GM12878 (cell line): ENCODE measurements around the gene RGS2. TPM values are rescaled to one million over a fixed set of nuclear protein-coding genes. Genes with fewer than 3 reads are reported as not detected.

Source experiments
- ATAC-seq: fragments of 200-7000 bp; cut with Tn5 transposase; 3 replicates; pipeline ENCODE4 v1.9.1; 2020; ENCODE audit warnings: mild to moderate bottlenecking, moderate library complexity
- BruUV-seq: library from RNA; stranded (reverse); fragments of 400-500 nt; replicated peaks from 2 replicates; lab custom pipeline; 2021; lab: Mats Ljungman, UMichigan
- CTCF ChIA-PET: fragments of 300-600 bp; sonication (Branson Sonifier 250); formaldehyde crosslinking; extraction: SDS; loops from one replicate; lab custom pipeline; 2021; ENCODE audit warnings: inconsistent platforms; lab: Yijun Ruan, JAX
- POLR2A ChIA-PET: fragments of 350-600 bp; formaldehyde crosslinking; extraction: SDS; loops from one replicate; lab custom pipeline; 2021; ENCODE audit warnings: inconsistent platforms; lab: Charles Lee
- RAD21 ChIA-PET: fragments of 300-600 bp; sonication (Branson Sonifier 250); formaldehyde crosslinking; loops from one replicate; lab custom pipeline; 2023; ENCODE audit warnings: antibody characterized with exemption; ENCODE audit not compliant: unreplicated experiment; lab: Charles Lee
- SMC1A ChIA-PET: fragments of 300-600 bp; sonication (Branson Sonifier 250); formaldehyde crosslinking; loops from one replicate; lab custom pipeline; 2023; ENCODE audit not compliant: unreplicated experiment, uncharacterized antibody; lab: Charles Lee
- DNase-seq: peaks from one replicate; pipeline ENCODE4 v3.0.0-alpha.2; 2011; ENCODE audit warnings: low read depth, low spot score
- FAIRE-seq: peaks from 3 replicates; lab custom pipeline; 2011; peaks lifted over from hg19 to GRCh38; lab: Jason Lieb, UNC
- H2AFZ ChIP-seq: 2 replicates; pipeline ENCODE4 v1.6.0; 2011; ENCODE audit warnings: low read depth, low read length, control low read depth; ENCODE audit not compliant: control insufficient read depth
- H3K27ac ChIP-seq: 2 replicates; pipeline ENCODE4 v1.5.1; 2011; ENCODE audit warnings: control low read depth; ENCODE audit not compliant: control insufficient read depth, insufficient read depth
- H3K27me3 ChIP-seq, 2 experiments: replicated peaks in 1 of 2; 2 replicates each; pipeline versions ENCODE4 v1.6.0 to v1.6.1; 2011; ENCODE audit warnings: low read length in 1 of 2; ENCODE audit not compliant: control insufficient read depth in 2 of 2, insufficient read depth in 2 of 2
- H3K36me3 ChIP-seq, 2 experiments: 2 replicates each; pipeline ENCODE4 v1.5.1; 2011; ENCODE audit warnings: low read length in 1 of 2; ENCODE audit not compliant: control insufficient read depth in 2 of 2, insufficient read depth in 2 of 2
- H3K4me1 ChIP-seq: 2 replicates; pipeline ENCODE4 v1.6.1; 2011; ENCODE audit warnings: mild to moderate bottlenecking, low read length, moderate library complexity, mixed read lengths; ENCODE audit not compliant: control insufficient read depth, insufficient read depth
- H3K4me2 ChIP-seq: 2 replicates; pipeline ENCODE4 v1.6.0; 2011; ENCODE audit warnings: control low read depth; ENCODE audit not compliant: control insufficient read depth, insufficient read depth
- H3K4me3 ChIP-seq: fragments of 200-600 bp; sonication (generic); 2 replicates; pipeline ENCODE4 v1.5.1; 2016
- H3K79me2 ChIP-seq: 2 replicates; pipeline ENCODE4 v1.6.0; 2011; ENCODE audit warnings: low read length; ENCODE audit not compliant: control insufficient read depth, insufficient read depth
- H3K9ac ChIP-seq: 2 replicates; pipeline ENCODE4 v1.8.0; 2011; ENCODE audit warnings: low read length, control low read depth, mixed read lengths; ENCODE audit not compliant: control insufficient read depth, insufficient read depth
- H3K9me3 ChIP-seq: replicated peaks from 3 replicates; pipeline ENCODE4 v1.5.1; 2011; ENCODE audit warnings: mild to moderate bottlenecking, low read length; ENCODE audit not compliant: control insufficient read depth, insufficient read depth
- H4K20me1 ChIP-seq: 2 replicates; pipeline ENCODE4 v1.6.0; 2011; ENCODE audit not compliant: control insufficient read depth, insufficient read depth
- ASH2L ChIP-seq: fragments of 300-600, 200-600 bp; sonication (generic); IDR thresholded peaks from 2 replicates; pipeline ENCODE4 v1.6.1; 2017; ENCODE audit warnings: low read depth, mild to moderate bottlenecking, borderline replicate concordance
- FOS ChIP-seq: IDR thresholded peaks from 3 replicates; pipeline ENCODE4 v1.6.1; 2011; ENCODE audit warnings: borderline replicate concordance; ENCODE audit not compliant: insufficient read length; ENCODE audit errors: extremely low read depth
- IRF4 ChIP-seq: IDR thresholded peaks from 2 replicates; pipeline ENCODE4 v1.6.1; 2011; ENCODE audit warnings: low read depth, low read length
- KAT2A ChIP-seq: conservative IDR thresholded peaks from 2 replicates; pipeline ENCODE4 v1.6.1; 2011; ENCODE audit warnings: low read depth, low read length; ENCODE audit not compliant: control insufficient read depth
- NFYB ChIP-seq: IDR thresholded peaks from 2 replicates; pipeline ENCODE4 v1.6.1; 2011; ENCODE audit warnings: low read depth, mild to moderate bottlenecking, low read length, improper control_type of control experiment, moderate library complexity; ENCODE audit not compliant: insufficient read depth
- RFX5 ChIP-seq: IDR thresholded peaks from 2 replicates; pipeline ENCODE4 v1.6.1; 2011; ENCODE audit warnings: low read depth, low read length, improper control_type of control experiment
- SP1 ChIP-seq: IDR thresholded peaks from one replicate; pipeline ENCODE4 v1.6.1; 2011; ENCODE audit warnings: low read depth, low read length
- SRF ChIP-seq, 2 experiments: IDR thresholded peaks; 2 replicates each; pipeline ENCODE4 v1.6.1; 2011; ENCODE audit warnings: low read depth in 2 of 2, low read length in 2 of 2, mild to moderate bottlenecking in 1 of 2, moderate library complexity in 1 of 2
- TAF1 ChIP-seq: IDR thresholded peaks from 2 replicates; pipeline ENCODE4 v1.6.1; 2011; ENCODE audit warnings: mild to moderate bottlenecking, low read depth, low read length, borderline replicate concordance
- ZSCAN29 ChIP-seq: fragments of 450-650 bp; IDR thresholded peaks from 2 replicates; pipeline ENCODE4 v1.6.1; 2017; ENCODE audit warnings: mild to moderate bottlenecking, moderate library complexity
- WGBS: methylation state at CpG from one replicate; pipeline ENCODE4 v1.1.6; 2016; ENCODE audit warnings: low lambda C conversion rate; ENCODE audit not compliant: insufficient replicate concordance, insufficient coverage; ENCODE audit errors: missing lambda C conversion rate; 5-methylcytosine and 5-hydroxymethylcytosine counted together
- in situ Hi-C: fragments of 300-500 bp; cut with MboI; formaldehyde crosslinking; loops from 9 replicates; pipeline ENCODE4 v1.14.3; 2018; ENCODE audit warnings: mixed read lengths
- intact Hi-C: fragments of 100-400 bp; cut with micrococcal nuclease; formaldehyde crosslinking; loops from one replicate; pipeline ENCODE4 v1.14.2; 2022; ENCODE audit not compliant: unreplicated experiment
- polyA plus RNA-seq, 11 experiments: library from polyadenylated mRNA; depleted of rRNA in 4 of 11; unstranded in 6 of 11; stranded (reverse) in 5 of 11; fragments of >200 nt; fragmentation: Nextera tagmentation in 4 of 11; fragmentation: Illumina TruSeq in 1 of 11; extraction: Ambion mirVana in 4 of 11; extraction: Trizol in 1 of 11; gene quantifications; 1 replicate in 1 of 11; 2 replicates in 10 of 11; pipeline versions ENCODE4 v1.2.1 to v1.2.3, GENCODE V29; 2011 to 2016; ENCODE audit warnings: inconsistent platforms in 2 of 11, missing spikeins in 2 of 11, low read depth in 1 of 11
- total RNA-seq, 4 experiments: library from RNA; depleted of rRNA in 3 of 4; stranded (reverse); fragments of >200 nt in 3 of 4; fragmentation: Illumina TruSeq in 1 of 4; extraction: Trizol in 1 of 4; gene quantifications; 2 replicates each; pipeline versions ENCODE4 v1.2.1 to v1.2.3, GENCODE V29; 2013 to 2021
- TF ChIP-seq, protein P1 (sequence below): IDR thresholded peaks from 2 replicates; pipeline ENCODE4 v1.6.1; 2012; ENCODE audit warnings: low read depth, low read length, improper control_type of control experiment
- TF ChIP-seq, protein P2 (sequence below): fragments of 450-650 bp; conservative IDR thresholded peaks from 2 replicates; pipeline ENCODE4 v1.6.1; 2017; ENCODE audit warnings: mild to moderate bottlenecking, moderate library complexity
- TF ChIP-seq, protein P3 (sequence below): fragments of 450-650 bp; IDR thresholded peaks from 2 replicates; pipeline ENCODE4 v1.6.1; 2017; ENCODE audit warnings: mild to moderate bottlenecking, moderate library complexity
- TF ChIP-seq, protein P4 (sequence below): IDR thresholded peaks from 2 replicates; pipeline ENCODE4 v1.6.1; 2012; ENCODE audit warnings: low read length, inconsistent platforms

Gene RGS2
- total and polyA plus RNA-seq, 10 of the 15 experiments (the other 5 are each of a cell fraction or from before 2014, with no cell fraction given), result 0.27 to 2.3 (median 0.98) TPM

DNA sequence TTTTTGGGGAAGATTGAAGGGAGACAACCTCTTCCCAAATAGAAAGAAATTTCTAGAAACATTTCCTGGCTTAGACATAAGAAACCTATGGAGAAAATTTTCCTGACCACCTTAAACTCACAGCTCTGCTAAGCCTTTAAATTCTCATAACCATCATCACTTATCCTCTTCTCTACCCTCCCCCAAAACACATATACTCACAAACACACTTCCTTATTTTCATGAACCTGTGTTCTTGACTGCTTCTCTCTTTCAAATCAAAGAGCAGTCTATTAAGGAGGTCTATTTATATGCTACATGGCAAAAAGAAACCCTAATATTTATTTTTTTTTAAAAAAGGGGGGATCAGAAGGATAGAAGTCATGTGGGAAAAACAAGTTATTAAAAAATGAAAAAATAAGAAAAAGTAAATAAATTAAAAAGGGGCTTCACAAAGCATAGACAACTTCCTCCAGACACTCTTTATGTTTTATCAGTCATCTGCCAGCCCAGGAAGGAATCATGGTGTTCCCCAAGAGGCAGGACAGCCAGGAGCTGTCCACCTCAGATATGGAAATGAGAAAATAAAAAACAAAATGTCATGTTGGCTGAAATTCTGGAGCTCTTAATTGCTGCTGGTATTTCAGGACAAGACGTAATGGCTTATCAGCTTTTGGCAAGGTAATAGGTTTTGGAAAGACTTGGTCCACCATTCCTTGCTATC, 12.8 kb upstream of the RGS2 start:
- RAD21 ChIA-PET, result no interaction called here
- DNase-seq (no peak), ATAC-seq (no peak), FAIRE-seq (no peak)
- CTCF ChIA-PET, result interaction anchor here (0.9 to 3.1 kb wide), 3 partner anchors 12 to 322 kb away, joined by 3 to 15 read pairs (median 3); partner anchors contain the start of gene RGS2
- TF ChIP-seq FOS (no peak), IRF4 (no peak), SRF (IDR thresholded peaks at IDR 0.05; ENCODE audit: low read depth in 2 of 2, low read length in 2 of 2) (no peak), ZSCAN29 (no peak), RFX5 (no peak), KAT2A (no peak), NFYB (no peak), SP1 (no peak), ASH2L (no peak), TAF1 (no peak)
- TF ChIP-seq, protein P1, sequence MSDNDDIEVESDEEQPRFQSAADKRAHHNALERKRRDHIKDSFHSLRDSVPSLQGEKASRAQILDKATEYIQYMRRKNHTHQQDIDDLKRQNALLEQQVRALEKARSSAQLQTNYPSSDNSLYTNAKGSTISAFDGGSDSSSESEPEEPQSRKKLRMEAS, result no peak
- TF ChIP-seq, protein P2, sequence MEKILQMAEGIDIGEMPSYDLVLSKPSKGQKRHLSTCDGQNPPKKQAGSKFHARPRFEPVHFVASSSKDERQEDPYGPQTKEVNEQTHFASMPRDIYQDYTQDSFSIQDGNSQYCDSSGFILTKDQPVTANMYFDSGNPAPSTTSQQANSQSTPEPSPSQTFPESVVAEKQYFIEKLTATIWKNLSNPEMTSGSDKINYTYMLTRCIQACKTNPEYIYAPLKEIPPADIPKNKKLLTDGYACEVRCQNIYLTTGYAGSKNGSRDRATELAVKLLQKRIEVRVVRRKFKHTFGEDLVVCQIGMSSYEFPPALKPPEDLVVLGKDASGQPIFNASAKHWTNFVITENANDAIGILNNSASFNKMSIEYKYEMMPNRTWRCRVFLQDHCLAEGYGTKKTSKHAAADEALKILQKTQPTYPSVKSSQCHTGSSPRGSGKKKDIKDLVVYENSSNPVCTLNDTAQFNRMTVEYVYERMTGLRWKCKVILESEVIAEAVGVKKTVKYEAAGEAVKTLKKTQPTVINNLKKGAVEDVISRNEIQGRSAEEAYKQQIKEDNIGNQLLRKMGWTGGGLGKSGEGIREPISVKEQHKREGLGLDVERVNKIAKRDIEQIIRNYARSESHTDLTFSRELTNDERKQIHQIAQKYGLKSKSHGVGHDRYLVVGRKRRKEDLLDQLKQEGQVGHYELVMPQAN, result no peak
- TF ChIP-seq, protein P3, sequence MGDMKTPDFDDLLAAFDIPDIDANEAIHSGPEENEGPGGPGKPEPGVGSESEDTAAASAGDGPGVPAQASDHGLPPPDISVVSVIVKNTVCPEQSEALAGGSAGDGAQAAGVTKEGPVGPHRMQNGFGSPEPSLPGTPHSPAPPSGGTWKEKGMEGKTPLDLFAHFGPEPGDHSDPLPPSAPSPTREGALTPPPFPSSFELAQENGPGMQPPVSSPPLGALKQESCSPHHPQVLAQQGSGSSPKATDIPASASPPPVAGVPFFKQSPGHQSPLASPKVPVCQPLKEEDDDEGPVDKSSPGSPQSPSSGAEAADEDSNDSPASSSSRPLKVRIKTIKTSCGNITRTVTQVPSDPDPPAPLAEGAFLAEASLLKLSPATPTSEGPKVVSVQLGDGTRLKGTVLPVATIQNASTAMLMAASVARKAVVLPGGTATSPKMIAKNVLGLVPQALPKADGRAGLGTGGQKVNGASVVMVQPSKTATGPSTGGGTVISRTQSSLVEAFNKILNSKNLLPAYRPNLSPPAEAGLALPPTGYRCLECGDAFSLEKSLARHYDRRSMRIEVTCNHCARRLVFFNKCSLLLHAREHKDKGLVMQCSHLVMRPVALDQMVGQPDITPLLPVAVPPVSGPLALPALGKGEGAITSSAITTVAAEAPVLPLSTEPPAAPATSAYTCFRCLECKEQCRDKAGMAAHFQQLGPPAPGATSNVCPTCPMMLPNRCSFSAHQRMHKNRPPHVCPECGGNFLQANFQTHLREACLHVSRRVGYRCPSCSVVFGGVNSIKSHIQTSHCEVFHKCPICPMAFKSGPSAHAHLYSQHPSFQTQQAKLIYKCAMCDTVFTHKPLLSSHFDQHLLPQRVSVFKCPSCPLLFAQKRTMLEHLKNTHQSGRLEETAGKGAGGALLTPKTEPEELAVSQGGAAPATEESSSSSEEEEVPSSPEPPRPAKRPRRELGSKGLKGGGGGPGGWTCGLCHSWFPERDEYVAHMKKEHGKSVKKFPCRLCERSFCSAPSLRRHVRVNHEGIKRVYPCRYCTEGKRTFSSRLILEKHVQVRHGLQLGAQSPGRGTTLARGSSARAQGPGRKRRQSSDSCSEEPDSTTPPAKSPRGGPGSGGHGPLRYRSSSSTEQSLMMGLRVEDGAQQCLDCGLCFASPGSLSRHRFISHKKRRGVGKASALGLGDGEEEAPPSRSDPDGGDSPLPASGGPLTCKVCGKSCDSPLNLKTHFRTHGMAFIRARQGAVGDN, result no peak
- TF ChIP-seq, protein P4, sequence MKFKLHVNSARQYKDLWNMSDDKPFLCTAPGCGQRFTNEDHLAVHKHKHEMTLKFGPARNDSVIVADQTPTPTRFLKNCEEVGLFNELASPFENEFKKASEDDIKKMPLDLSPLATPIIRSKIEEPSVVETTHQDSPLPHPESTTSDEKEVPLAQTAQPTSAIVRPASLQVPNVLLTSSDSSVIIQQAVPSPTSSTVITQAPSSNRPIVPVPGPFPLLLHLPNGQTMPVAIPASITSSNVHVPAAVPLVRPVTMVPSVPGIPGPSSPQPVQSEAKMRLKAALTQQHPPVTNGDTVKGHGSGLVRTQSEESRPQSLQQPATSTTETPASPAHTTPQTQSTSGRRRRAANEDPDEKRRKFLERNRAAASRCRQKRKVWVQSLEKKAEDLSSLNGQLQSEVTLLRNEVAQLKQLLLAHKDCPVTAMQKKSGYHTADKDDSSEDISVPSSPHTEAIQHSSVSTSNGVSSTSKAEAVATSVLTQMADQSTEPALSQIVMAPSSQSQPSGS, result no peak
- H3K4me1 ChIP-seq, result no peaks in the 10 kb centered on the region
- SMC1A ChIA-PET, result interaction anchor here (0.6 to 1.7 kb wide), 3 partner anchors 11 to 718 kb away, joined by 3 to 4 read pairs (median 3); no protein-coding TSS in a partner anchor
- POLR2A ChIA-PET, result interaction anchor here (0.6 kb wide), 1 partner anchor 154 kb away, joined by 3 read pairs; no protein-coding TSS in a partner anchor
- H3K9ac ChIP-seq, result no peak overlapping the region
- intact Hi-C loops, result no loop called here
- H3K4me2 ChIP-seq, result no peak overlapping the region
- no peaks in the 10 kb centered on the region for H3K9me3 ChIP-seq
- H3K36me3 ChIP-seq, result no peaks in the 10 kb centered on the region
- 36% methylated on average over 1 of the region's 1 CpG for WGBS
- in situ Hi-C loops, result no loop called here
- H4K20me1 ChIP-seq, result no peaks in the 10 kb centered on the region
- BruUV-seq, result no TSS peak
- no peak overlapping the region for H3K27ac ChIP-seq
- H2AFZ ChIP-seq, result no peak overlapping the region
- H3K4me3 ChIP-seq, result no peak overlapping the region
- no peaks in the 10 kb centered on the region for H3K27me3 ChIP-seq
- no peaks in the 10 kb centered on the region for H3K79me2 ChIP-seq
